Activated naive CD4-positive, alpha-beta T cell treated with Interleukin-2 at 50 U/mL for 16 hours (primary cell): Measurements from ENCODE around the gene RCOR2.
A peak's percentile ranks its signal among the peaks of the same experiment; 100 is the strongest.
"Not testable (repeated sequence)": the region's sequence is repeated elsewhere in the genome, so short reads cannot be mapped to it uniquely, and the experiment has no call there.

ENCODE experiments used
- DNase-seq: peaks from one replicate; pipeline ENCODE4 v3.0.0-alpha.2; 2020

Gene RCOR2

DNA sequence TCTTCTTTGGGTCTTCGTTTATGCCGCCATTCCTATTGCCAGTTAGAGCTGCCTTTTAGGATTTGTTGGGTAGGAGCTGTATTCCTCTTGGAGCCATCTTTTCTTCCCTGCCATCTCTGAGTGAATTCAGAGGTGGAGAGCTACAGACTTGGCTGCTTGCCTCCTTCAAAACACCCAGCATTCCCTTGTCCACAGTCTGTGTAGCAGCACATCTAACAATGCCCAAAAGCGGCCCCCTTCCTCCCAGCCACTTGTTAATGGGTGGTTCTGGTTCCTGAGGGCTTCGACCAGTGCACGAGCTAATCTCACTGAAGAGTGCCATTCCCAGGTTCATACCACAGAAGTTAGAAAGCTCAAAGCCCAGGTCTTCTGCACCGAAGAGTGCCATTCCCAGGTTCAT is 40.3 kb downstream of the RCOR2 start:
- no peak for DNase-seq

DNA sequence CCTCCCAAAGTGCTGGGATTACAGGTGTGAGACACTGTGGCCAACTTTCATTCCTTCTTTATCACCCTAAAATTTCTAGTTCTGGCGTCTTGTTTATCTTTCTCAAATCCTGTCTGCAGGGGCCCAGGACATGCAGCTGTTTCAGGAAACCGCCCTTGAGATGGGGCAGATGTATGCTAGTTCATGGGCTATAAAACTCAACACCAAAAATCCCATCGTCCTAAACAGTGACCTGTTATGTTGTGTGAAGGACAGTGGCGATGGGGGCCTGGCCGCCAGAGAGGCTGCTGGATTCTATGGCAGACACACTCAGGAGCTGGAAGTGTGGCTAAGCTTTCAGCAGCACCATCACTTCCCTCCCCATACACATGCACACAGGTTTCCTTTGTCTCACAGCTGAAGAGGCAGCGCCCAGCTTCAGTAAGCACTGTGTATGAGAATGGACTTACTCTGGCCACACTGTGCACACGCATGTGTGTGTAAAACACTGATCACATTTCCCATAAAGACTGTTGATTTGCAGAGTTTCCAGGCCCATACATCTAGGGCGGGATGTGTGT is 41.4 kb downstream of the RCOR2 start:
- no peak for DNase-seq

DNA sequence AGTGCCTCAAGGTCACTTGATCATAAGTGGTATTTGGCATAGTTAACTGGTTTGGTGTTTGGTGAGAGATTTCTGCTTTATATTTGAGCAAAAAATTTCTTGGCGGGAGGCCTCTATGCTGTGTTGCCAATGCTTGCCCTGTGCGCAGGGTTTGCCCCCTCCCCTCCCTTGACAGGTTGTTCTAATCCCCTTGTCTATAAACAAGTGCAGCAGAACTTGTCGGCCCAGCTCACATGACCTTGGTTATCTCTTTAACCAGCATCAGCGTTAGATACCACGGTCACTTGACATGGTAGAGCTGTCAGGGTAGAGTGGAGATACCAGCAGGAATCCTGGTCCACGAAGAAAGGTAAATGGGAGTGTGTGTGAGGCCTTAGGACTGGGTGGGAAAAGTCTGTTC is 42.5 kb downstream of the RCOR2 start:
- DNase-seq, result no peak

DNA sequence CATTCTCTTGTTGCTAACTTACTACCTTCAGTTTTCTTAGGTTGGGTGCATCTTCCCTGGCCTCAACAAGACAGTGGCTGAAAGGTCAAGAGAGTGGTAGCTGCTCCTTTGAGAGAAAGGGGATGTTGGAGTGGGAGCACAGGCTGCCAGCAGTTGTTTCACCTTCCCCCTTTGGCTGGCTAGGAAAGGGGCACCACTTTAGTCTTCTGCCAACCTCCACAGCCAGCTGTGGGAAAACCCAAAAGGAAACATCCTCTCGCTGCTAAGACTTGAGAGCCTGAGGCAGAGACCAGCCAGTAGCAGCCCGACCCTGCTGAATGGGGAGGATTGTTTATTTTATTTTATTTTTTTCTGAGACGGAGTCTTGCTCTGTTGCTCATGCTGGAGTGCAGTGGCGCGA is 43.7 kb downstream of the RCOR2 start:
- no peak for DNase-seq

DNA sequence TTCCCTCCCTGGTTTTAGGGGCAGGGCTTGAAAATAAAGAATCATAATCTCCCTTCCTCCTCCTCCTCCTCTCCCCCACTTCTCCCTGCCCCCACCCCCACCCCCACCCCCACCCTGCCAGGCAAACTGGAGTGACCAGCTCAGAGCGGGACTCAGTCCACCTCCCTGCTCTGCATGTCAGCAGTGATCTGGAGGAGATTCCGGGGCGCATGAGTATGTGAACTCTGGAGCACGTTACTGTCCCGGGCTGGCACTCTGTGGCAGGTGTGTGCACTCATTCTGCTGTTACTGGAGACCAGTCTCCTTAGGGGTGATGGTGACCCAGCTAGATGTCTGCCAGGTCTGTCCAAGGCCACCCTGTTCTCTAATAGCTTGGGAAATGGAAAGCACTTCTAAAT is 44.2 kb downstream of the RCOR2 start:
- DNase-seq, result no peak

DNA sequence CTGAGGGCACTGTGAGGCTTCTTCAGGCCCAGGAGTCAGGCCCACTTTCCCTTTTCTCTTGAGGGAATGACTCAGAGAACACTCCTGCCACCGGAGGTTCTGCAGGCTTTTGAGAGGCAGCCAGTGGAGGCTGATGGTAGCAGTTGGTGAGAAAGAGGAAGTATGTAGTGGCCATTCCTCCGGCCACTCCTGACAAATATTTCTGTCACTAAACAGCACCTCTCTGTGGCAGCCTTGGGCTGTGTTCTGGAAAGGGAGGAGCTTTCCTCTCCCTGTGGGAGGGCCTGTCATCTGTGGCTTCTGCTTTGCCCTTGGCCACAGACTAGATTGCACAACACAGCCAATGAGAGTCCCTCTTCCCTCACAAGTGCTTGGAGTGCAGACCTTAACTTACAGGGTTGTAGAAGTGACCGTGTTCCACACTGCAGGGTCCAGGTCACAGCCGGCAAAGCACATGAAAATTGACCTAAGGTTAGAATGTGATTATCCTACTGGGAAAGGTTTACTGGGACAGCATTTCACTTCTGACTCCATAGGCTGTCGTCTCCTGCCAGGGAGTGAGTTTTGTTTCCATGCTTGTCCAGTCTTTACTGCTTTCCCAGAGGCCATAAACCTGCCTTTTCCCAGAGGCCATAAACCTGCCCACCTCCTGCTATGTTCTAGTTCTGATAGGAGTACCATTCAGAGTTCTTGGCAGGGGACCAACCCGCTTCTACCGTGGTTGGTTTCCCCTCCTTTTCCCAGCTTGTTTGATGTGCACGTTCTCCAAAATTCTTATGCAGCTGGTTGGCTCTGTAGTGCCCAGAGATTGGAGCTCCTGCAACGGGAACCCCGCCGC is 44.8 kb downstream of the RCOR2 start:
- DNase-seq, result peak; percentile 24

DNA sequence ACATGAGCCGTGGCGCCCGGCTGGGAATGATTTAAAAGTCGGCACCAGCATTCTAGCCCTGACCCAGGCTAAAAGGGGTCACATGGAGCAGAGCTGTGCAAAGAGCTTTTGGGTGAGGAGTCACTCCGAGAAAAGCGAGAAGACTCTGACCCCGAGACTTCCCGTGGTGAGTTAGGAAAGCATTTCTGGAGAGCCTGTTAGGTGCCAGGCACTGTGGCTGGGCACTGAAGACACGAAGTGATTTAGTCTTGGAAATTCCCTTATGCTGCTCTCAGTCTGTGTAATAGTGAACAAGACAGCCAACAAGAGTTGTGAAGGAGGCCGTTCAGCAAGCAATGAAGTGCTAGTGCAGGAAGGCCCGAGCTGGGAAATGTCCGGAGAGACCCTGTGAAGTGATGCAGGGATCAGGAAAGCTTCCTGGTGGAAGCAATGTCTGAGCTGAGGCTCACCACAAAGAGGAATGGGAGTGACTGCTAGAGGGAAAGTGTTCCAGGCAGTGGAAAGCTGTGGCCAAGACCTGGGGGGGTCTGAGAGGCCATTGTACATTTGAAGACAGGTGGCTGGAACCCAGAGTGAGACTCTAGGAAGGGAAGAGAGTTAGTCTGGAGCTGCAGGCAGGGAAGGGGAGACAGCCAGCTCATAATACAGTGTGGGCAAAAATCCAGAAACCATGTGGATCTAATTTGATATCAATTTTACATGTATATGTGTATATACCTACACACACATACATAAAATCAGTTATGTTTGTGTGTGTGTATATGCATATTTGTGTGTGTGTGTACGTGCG is 46.4 kb downstream of the RCOR2 start:
- peak; percentile 27 for DNase-seq

DNA sequence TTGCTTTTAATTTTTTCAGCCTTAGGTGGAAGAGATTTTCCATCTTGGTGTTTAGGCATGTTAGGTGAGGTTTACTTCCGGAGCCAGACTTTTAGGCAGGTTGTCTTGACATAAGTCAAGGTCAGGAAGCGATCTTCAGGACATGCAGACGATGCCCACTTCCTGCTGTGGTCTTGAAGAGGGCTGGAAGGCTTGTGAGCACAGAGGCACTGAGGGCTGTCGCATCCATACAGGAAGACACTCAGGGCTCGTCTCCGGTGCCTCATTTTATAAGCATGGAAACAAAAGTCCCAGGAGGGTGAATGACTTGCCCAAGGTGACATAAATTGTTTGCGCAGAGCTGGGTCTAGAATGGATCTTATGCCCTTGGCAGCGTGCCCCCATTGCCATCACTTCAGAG is 47.3 kb downstream of the RCOR2 start:
- DNase-seq, result peak; percentile 42

DNA sequence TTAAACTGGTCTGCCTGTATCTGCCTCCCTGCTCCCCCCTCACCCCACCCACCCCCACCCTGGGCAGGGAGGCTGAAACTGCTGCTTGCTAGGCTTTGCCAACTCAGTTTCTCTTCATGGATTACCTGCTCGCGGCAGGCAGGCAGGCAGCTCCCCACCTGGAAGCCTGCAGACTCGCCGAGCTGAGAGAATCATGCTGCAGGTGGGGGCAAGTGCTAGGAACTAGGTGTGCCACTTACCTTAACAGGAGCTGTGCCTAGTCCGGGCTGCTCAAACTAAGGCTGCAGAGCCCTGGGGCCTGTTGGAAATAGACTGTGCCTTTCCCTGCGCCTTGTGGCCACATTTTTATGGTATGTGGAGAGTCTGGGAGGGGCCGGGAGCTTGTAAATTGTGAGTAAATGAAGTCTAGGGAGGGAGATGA is 47.8 kb downstream of the RCOR2 start:
- no peak for DNase-seq

DNA sequence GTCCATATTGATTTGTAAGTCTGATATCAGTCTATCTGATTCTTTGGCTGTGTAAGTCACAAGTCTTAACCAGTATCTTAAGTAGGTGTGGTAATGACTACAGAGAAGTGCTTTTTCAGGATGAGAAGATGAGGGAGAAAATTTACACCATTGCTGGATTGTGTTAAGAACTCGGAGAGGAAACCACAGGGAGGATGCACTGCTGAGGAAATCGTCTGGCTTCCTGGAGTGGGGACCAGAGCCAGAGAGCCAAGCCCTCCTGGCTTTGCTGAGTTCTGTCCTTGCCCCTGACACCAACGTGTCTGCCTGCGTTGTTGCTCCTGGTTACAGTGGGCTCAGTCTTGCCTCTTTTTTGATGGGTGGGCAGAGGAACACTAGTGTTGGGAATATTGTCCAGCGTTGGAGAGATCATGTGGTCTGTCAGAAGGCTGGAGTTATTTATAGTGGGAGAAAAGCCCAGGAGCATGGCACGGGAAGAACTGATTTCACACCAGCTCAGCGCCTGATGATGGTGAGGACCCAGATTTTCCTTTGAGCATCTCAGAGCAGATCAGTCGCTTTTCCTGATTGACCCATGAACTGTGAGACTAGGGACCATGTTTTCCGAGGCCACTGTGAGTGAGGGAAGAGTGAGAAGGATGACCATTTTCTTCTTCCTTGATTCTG is 48.4 kb downstream of the RCOR2 start:
- DNase-seq, result no peak

DNA sequence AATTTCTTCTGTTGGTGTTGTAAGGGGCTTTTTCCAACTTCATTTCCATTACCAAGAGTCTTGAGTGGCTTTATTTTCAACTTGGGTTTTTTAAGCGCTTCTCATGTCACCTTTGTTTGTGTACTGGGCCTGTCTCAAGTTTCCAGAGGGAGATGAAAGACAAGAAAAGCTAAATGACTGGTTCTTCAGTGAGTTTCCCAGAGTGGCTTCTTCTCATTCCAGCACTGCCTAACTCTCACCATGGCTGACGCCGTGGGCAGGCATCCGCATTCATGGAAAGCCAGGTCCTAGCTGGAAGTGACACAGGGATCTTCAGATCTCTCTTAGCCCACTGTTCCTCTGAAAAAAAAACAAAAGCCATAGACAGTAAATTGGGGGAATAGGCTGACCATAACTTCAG is 49.5 kb downstream of the RCOR2 start:
- DNase-seq, result no peak

DNA sequence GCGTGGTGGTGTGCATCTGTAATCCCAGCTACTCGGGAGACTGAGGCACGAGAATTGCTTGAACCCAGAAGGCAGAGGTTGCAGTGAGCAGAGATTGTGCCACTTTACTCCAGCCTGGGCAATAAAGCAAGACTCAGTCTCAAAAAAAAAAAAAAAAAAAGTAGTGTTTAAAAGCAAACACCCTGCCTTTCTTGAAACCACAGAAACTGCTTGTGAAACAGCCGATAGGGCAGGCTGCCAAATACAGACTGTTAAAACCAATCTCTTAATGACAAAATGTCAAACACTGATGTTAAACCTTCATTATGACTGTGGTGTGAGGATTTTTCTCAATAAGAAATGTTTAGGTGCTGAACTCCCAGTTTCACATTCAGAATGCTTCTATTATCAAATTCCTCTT is 50.8 kb downstream of the RCOR2 start:
- DNase-seq, result peak; percentile 83

DNA sequence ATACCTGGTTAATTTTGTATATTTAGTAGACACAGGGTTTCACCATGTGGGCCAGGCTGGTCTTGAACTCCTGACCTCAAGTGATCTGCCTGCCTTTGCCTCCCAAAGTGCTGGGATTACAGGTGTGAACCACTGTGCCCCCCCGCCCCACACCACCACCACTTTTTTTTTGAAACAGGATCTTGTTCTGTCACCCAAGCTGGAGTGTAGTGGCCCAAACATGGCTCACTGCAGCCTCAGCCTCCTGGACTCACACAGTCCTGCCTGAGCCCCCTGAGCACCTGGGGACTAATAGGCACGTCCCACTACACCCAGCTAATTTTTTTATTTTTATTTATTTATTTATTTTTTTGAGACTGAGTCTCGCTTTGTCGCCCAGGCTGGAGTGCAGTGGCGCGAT is 53.3 kb downstream of the RCOR2 start:
- not testable (repeated sequence) for DNase-seq

DNA sequence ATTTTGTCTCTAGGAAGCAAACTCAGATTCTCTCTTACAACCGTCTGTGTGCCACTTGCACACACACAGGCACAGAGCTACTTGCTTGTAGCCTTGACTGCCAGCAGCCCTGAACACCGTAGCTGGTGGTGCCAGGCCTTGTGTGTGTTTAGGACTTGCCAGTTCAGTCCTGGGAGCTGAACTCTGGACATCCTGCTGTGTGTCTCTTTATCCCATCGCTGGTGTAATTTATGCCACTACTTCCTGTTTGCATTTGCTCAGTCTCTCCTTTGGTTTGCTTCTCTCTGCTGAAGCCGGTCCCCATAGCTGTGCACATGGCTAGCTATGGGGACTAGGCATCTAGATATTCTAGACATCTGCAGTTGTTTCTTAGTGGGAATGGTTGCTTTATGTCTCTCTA is 54.0 kb downstream of the RCOR2 start:
- DNase-seq, result no peak
